ENCODE data around the gene MTFMT. TPM values are rescaled to one million over a fixed set of nuclear protein-coding genes. Genes with fewer than 3 reads are reported as not detected.

Gene MTFMT
- total RNA-seq, 4 donors from 2014 or later, result 16.8 to 25.2 (median 22.4) TPM

DNA sequence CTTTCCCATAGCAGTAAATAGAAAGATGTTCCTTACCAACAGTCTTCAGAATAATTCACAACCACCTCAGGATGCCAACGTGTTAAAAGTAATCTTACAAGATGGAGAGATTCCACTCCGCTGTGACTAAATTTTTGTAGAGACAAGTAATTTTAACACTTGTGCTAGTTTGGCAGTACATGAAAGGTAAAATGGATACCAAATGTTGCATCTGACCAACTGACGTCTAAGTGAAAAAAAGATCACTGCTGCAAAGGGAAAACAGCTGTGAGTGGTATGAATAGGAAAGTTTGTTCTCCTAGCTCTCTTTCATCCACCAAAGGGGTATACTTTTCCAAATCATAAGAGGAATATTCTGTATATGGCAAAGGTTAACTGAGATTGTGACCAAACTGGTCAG is 42.3 kb downstream of the MTFMT start:
- no peak for TF ChIP-seq CTCF (IDR thresholded peaks at IDR 0.05)
- ATAC-seq (ENCODE audit: low FRiP score) (no peak), DNase-seq (ENCODE audit: low spot score) (no peak)

GRCh38 chr15:64985366-64986033 is 43.9 kb downstream of the MTFMT start:
- ATAC-seq (ENCODE audit: low FRiP score) (no peak), DNase-seq (ENCODE audit: low spot score) (no peak)
- TF ChIP-seq CTCF (IDR thresholded peaks at IDR 0.05), result no peak

GRCh38 chr15:64982472-64982871 is 47.0 kb downstream of the MTFMT start:
- DNase-seq (ENCODE audit: low spot score) (no peak), ATAC-seq (ENCODE audit: low FRiP score) (no peak)
- no peak for TF ChIP-seq CTCF (IDR thresholded peaks at IDR 0.05)

DNA sequence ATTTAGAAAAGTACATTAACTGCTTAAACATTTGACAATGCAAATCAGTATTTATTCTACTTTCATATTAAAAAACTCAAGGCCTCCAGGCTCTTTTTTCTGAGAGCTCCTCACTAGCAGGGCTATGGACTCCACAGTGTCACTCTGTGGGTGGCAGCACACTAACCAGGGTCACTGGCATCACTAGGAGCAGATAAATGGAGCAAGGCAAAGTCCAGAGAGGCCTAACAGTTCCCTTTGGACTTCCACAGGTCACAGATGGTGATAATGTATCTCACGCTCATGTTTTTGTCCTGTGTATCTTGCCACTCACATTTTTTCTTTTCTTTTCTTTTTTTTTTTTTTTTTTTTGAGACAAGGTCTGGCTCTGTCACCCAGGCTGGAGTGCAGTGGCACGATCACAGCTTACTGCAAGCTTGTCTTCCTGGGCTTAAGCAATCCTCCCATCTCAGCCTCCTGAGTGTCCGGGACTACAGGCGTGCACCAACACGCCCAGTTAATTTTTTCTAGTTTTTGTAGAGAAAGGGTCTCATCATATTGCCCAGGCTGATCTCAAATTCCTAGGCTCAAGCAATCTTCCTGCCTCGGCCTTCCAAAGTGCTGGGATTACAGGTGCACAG is 47.5 kb downstream of the MTFMT start:
- TF ChIP-seq CTCF (IDR thresholded peaks at IDR 0.05), result no peak
- ATAC-seq (ENCODE audit: low FRiP score) (no peak), DNase-seq (ENCODE audit: low spot score) (no peak)

- TF ChIP-seq CTCF (IDR thresholded peaks at IDR 0.05), result no peak
- DNase-seq (ENCODE audit: low spot score) (no peak), ATAC-seq (ENCODE audit: low FRiP score) (no peak)
Observed at GRCh38 chr15:64979252-64979710, 50.2 kb downstream of the MTFMT start.

GRCh38 chr15:64975390-64975789 is 54.0 kb downstream of the MTFMT start:
- DNase-seq (ENCODE audit: low spot score) (no peak), ATAC-seq (ENCODE audit: low FRiP score) (no peak)
- no peak for TF ChIP-seq CTCF (IDR thresholded peaks at IDR 0.05)

DNA sequence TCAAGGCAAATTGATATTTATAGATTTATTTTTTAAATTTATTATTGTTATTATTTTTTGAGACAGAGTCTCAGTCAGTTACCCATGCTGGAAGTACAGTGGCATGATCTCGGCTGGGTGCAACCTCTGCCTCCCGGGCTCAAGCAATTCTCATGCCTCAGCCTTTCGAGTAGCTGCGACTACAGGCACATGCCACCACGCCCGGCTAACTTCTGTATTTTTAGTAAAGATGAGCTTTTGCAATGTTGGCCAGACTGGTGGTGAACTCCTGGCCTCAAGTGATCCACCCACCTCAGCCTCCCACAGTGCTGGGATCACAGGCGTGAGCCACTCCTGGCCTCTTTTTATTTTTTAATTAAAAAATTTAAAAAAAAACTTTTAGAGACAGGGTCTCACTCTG is 58.7 kb downstream of the MTFMT start:
- ATAC-seq (ENCODE audit: low FRiP score) (no peak), DNase-seq (ENCODE audit: low spot score) (no peak)
- TF ChIP-seq CTCF (IDR thresholded peaks at IDR 0.05), result no peak
